K562 (cell line): Measurements from ENCODE around the gene CFAP58. TPM values are rescaled to one million over a fixed set of nuclear protein-coding genes. Genes with fewer than 3 reads are reported as not detected.

ENCODE experiments used
- CBFB ChIP-seq: sonication (generic); formaldehyde crosslinking; IDR thresholded peaks from 2 replicates; pipeline ENCODE4 v1.4.0; 2020; ENCODE audit warnings: mild to moderate bottlenecking, missing genetic modification reagents
- CREB1 ChIP-seq, 2 experiments: sonication (generic) in 1 of 2; formaldehyde crosslinking in 1 of 2; IDR thresholded peaks; 2 replicates each; pipeline versions ENCODE4 v1.6.1 to v1.8.0; 2012 to 2022; ENCODE audit warnings: inconsistent platforms in 1 of 2, mild to moderate bottlenecking in 1 of 2, missing genetic modification reagents in 1 of 2, moderate library complexity in 1 of 2
- CREBBP ChIP-seq: IDR thresholded peaks from one replicate; pipeline ENCODE4 v1.6.1; 2012; ENCODE audit warnings: low read depth, mild to moderate bottlenecking, control low read depth, inconsistent platforms, low read length
- ELF1 ChIP-seq: fragments of 200-800 bp; sonication (Bioruptor generic); IDR thresholded peaks from 2 replicates; pipeline ENCODE4 v1.6.1; 2016; ENCODE audit warnings: missing genetic modification characterization, missing compliant biosample characterization
- FOXJ2 ChIP-seq: fragments of 200-800 bp; sonication (Bioruptor generic); IDR thresholded peaks from 2 replicates; pipeline ENCODE4 v1.6.1; 2016; ENCODE audit warnings: missing genetic modification characterization, missing compliant biosample characterization
- GATAD2A ChIP-seq: fragments of 450-650 bp; IDR thresholded peaks from 2 replicates; pipeline ENCODE4 v1.6.1; 2017
- HDAC1 ChIP-seq, 2 experiments: fragments of 450-650 bp; IDR thresholded peaks; 2 replicates each; pipeline ENCODE4 v1.6.1; 2016 to 2017; ENCODE audit warnings: inconsistent platforms in 1 of 2, mild to moderate bottlenecking in 1 of 2, moderate library complexity in 1 of 2
- HDAC3 ChIP-seq: fragments of 450-650 bp; IDR thresholded peaks from 2 replicates; pipeline ENCODE4 v1.6.1; 2018; ENCODE audit warnings: borderline replicate concordance, mild to moderate bottlenecking, moderate library complexity; ENCODE audit not compliant: partially characterized antibody
- PHTF2 ChIP-seq: fragments of 250-450 bp; sonication (Bioruptor Pico); IDR thresholded peaks from 2 replicates; pipeline ENCODE4 v1.5.0; 2021; ENCODE audit warnings: mild to moderate bottlenecking
- SRSF1 ChIP-seq: fragments of 200-400 bp; formaldehyde crosslinking; IDR thresholded peaks from 2 replicates; pipeline ENCODE4 v1.6.1; 2017; ENCODE audit warnings: mild to moderate bottlenecking, low read depth, low read length, moderate library complexity
- TARDBP ChIP-seq: fragments of 450-650 bp; IDR thresholded peaks from 2 replicates; pipeline ENCODE4 v1.6.1; 2016
- TCFL5 ChIP-seq: fragments of 250-450 bp; sonication (Bioruptor Pico); conservative IDR thresholded peaks from 2 replicates; pipeline ENCODE4 v1.6.1; 2021; ENCODE audit warnings: mild to moderate bottlenecking, moderate library complexity, matching md5 sums
- ZNF395 ChIP-seq: fragments of 200-800 bp; sonication (Bioruptor generic); IDR thresholded peaks from 2 replicates; pipeline ENCODE4 v1.6.1; 2017; ENCODE audit warnings: missing genetic modification characterization, missing compliant biosample characterization
- ZNF77 ChIP-seq: fragments of 250-450 bp; sonication (Bioruptor Pico); IDR thresholded peaks from 2 replicates; pipeline ENCODE4 v1.5.0; 2020
- polyA plus RNA-seq, 8 experiments: library from polyadenylated mRNA; depleted of rRNA in 4 of 8; stranded (reverse) in 5 of 8; unstranded in 3 of 8; fragments of >200 nt; fragmentation: Nextera tagmentation in 2 of 8; fragmentation: Illumina TruSeq in 1 of 8; extraction: Ambion mirVana in 2 of 8; extraction: Trizol in 1 of 8; gene quantifications; 2 replicates each; pipeline versions ENCODE4 v1.2.1 to v1.2.3, GENCODE V29; 2011 to 2014; ENCODE audit warnings: inconsistent platforms in 1 of 8, missing spikeins in 1 of 8
- total RNA-seq, 7 experiments: library from RNA; depleted of rRNA in 6 of 7; stranded (reverse); fragments of >200 nt in 6 of 7; fragmentation: Illumina TruSeq in 2 of 7; extraction: Trizol in 2 of 7; gene quantifications; 2 replicates each; pipeline versions ENCODE4 v1.2.1 to v1.2.3, GENCODE V29; 2011 to 2021; ENCODE audit warnings: low replicate concordance in 1 of 7
- TF ChIP-seq, protein P1 (sequence below): fragments of 250-450 bp; sonication (Bioruptor Pico); IDR thresholded peaks from 2 replicates; pipeline ENCODE4 v1.4.0; 2020; ENCODE audit warnings: mild to moderate bottlenecking, moderate library complexity
- TF ChIP-seq, protein P2 (sequence below): conservative IDR thresholded peaks from 2 replicates; pipeline ENCODE4 v1.6.1; 2011; ENCODE audit warnings: low read depth, mild to moderate bottlenecking, low read length; ENCODE audit not compliant: control insufficient read depth
- TF ChIP-seq, protein P3 (sequence below): sonication (generic); IDR thresholded peaks from 2 replicates; pipeline ENCODE4 v1.6.1; 2016
- TF ChIP-seq, protein P4 (sequence below): fragments of 250-450 bp; sonication (Bioruptor Pico); IDR thresholded peaks from 2 replicates; pipeline ENCODE4 v1.5.0; 2020; ENCODE audit warnings: mild to moderate bottlenecking

CFAP58 gene
- total and polyA plus RNA-seq, 9 of the 15 experiments (the other 6 are each of a cell fraction or from before 2014, with no cell fraction given): 0.08 to 2.0 (median 0.71) TPM

DNA sequence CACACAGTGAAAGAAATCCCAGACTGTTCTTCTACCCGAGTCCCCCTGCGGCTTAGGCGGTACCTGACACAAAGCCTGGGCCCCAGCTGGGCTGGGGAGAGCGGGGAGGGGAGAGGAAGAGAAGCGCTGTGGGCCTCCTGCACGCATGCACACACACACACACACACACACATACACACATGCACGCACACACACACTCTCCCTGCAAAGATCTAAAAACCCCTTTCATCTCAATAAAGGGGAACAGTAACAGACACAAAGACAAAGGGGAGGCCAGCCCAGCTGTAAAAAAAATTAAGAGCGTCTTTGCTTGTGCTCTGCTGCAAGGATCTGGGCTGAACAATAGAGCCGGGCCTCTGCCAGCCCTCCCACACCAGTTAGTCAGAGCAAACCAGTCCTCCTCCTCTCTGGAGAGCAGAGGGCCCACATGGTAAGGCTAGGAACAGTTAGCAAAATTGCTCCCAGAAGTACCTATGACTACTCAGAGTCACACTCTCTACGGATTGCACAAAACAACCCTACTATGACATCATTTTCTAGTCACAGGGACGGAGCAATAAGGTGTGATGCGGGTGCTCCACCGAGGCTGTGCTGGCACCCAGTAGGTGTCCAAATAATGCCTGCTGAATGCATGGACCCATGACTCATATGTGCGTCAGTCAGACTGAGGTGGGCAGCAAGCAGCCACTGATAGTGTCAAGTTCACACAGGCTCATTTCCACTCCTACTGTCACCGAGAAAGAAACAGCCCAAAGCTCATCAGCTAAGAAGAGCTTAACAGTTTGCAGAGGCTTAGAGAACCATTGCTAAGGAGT is 24.5 kb upstream of the CFAP58 start (continued):
- TF ChIP-seq, protein P1, sequence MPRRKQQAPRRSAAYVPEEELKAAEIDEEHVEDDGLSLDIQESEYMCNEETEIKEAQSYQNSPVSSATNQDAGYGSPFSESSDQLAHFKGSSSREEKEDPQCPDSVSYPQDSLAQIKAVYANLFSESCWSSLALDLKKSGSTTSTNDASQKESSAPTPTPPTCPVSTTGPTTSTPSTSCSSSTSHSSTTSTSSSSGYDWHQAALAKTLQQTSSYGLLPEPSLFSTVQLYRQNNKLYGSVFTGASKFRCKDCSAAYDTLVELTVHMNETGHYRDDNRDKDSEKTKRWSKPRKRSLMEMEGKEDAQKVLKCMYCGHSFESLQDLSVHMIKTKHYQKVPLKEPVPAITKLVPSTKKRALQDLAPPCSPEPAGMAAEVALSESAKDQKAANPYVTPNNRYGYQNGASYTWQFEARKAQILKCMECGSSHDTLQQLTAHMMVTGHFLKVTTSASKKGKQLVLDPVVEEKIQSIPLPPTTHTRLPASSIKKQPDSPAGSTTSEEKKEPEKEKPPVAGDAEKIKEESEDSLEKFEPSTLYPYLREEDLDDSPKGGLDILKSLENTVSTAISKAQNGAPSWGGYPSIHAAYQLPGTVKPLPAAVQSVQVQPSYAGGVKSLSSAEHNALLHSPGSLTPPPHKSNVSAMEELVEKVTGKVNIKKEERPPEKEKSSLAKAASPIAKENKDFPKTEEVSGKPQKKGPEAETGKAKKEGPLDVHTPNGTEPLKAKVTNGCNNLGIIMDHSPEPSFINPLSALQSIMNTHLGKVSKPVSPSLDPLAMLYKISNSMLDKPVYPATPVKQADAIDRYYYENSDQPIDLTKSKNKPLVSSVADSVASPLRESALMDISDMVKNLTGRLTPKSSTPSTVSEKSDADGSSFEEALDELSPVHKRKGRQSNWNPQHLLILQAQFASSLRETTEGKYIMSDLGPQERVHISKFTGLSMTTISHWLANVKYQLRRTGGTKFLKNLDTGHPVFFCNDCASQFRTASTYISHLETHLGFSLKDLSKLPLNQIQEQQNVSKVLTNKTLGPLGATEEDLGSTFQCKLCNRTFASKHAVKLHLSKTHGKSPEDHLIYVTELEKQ (CRISPR knock-in tag): no peak
- no peak for TF ChIP-seq HDAC3
- TF ChIP-seq PHTF2 (CRISPR knock-in tag): no peak
- no peak for TF ChIP-seq FOXJ2 (tag)
- TF ChIP-seq ZNF395 (CRISPR knock-in tag): no peak; the same call in 1 of the 2 replicates
- TF ChIP-seq, protein P2, sequence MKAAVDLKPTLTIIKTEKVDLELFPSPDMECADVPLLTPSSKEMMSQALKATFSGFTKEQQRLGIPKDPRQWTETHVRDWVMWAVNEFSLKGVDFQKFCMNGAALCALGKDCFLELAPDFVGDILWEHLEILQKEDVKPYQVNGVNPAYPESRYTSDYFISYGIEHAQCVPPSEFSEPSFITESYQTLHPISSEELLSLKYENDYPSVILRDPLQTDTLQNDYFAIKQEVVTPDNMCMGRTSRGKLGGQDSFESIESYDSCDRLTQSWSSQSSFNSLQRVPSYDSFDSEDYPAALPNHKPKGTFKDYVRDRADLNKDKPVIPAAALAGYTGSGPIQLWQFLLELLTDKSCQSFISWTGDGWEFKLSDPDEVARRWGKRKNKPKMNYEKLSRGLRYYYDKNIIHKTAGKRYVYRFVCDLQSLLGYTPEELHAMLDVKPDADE: no peak
- TF ChIP-seq ZNF77 (CRISPR knock-in tag): no peak
- TF ChIP-seq TARDBP: no peak
- TF ChIP-seq, protein P3, sequence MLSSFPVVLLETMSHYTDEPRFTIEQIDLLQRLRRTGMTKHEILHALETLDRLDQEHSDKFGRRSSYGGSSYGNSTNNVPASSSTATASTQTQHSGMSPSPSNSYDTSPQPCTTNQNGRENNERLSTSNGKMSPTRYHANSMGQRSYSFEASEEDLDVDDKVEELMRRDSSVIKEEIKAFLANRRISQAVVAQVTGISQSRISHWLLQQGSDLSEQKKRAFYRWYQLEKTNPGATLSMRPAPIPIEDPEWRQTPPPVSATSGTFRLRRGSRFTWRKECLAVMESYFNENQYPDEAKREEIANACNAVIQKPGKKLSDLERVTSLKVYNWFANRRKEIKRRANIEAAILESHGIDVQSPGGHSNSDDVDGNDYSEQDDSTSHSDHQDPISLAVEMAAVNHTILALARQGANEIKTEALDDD: peak; percentile 73
- no peak for TF ChIP-seq ELF1 (tag)
- no peak for TF ChIP-seq CBFB
- no peak for TF ChIP-seq HDAC1 (IDR thresholded peaks at IDR 0.05)
- peak; percentile 81 for TF ChIP-seq CREB1 (IDR thresholded peaks at IDR 0.05)
- TF ChIP-seq CREB1 (CRISPR knock-in tag; IDR thresholded peaks at IDR 0.05): peak; percentile 74
- TF ChIP-seq TCFL5 (CRISPR knock-in tag): no peak
- no peak for TF ChIP-seq CREBBP
- TF ChIP-seq, protein P4, sequence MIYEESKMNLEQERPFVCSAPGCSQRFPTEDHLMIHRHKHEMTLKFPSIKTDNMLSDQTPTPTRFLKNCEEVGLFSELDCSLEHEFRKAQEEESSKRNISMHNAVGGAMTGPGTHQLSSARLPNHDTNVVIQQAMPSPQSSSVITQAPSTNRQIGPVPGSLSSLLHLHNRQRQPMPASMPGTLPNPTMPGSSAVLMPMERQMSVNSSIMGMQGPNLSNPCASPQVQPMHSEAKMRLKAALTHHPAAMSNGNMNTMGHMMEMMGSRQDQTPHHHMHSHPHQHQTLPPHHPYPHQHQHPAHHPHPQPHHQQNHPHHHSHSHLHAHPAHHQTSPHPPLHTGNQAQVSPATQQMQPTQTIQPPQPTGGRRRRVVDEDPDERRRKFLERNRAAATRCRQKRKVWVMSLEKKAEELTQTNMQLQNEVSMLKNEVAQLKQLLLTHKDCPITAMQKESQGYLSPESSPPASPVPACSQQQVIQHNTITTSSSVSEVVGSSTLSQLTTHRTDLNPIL (CRISPR knock-in tag): no peak
- no peak for TF ChIP-seq SRSF1
- no peak for TF ChIP-seq GATAD2A
